Right renal pelvis (tissue), 4 donors: ENCODE measurements around the gene EML6. TPM values are rescaled to one million over a fixed set of nuclear protein-coding genes. Genes with fewer than 3 reads are reported as not detected.

Experiments
- DNase-seq, 4 donors: peaks; one replicate each; pipeline ENCODE4 v3.0.0-alpha.2; 2013; ENCODE audit warnings: low read depth in 4 of 4, low spot score in 3 of 4, missing footprints in 1 of 4
- polyA plus RNA-seq, 4 donors: library from polyadenylated mRNA; unstranded; fragments of 120-200 nt; gene quantifications; one replicate each; pipeline ENCODE4 v1.2.1, GENCODE V29; 2013; ENCODE audit not compliant: insufficient read length in 4 of 4

EML6 gene
- polyA plus RNA-seq, 4 donors = 10.7 to 16.4 (median 12.1) TPM

GRCh38 chr2:54902763-54903162 is 179.3 kb downstream of the EML6 start:
- no peak for DNase-seq

DNA sequence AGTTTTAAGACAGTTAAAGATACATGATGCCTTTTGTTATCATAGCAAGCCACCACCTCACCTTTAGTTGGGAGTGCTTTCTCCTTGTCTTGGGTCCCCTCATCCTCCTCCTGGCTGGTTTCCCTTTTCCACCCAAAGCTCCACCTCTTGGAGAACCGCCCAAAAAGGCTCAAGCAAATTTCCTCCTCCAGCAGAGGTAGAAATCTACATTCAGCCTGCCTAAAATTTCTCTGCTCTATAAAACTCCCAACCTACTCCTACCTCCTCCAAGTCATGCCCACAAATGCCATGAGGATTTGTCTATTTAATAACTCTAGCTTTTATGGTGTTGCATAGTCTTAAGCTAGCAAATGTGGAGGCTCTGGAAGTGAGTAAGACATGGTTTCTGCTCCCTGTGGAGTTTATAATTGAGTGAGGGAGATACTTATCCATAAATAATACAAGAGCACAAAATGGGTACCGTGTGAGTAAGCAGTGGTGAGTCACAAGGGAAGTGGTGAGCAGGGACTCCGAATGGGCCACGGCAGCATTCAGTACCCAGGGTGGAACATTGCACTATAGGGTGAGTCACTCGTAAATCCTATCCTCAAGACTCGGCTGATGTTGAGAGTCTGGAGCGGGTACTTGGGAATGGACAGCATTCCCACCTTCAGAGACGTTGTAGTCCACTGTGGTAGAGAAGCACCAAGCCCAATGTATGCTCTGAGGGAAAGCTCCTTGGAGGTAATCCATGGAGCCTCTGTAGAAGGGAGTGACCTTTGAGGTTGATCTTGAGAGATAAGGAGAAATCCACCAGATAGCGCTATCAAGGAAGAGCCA is 180.5 kb downstream of the EML6 start:
- no peak for DNase-seq

- DNase-seq = no peak
Observed at GRCh38 chr2:54904836-54905235, 181.4 kb downstream of the EML6 start.

- DNase-seq = no peak
Observed at GRCh38 chr2:54906716-54907115, 183.3 kb downstream of the EML6 start.

DNA sequence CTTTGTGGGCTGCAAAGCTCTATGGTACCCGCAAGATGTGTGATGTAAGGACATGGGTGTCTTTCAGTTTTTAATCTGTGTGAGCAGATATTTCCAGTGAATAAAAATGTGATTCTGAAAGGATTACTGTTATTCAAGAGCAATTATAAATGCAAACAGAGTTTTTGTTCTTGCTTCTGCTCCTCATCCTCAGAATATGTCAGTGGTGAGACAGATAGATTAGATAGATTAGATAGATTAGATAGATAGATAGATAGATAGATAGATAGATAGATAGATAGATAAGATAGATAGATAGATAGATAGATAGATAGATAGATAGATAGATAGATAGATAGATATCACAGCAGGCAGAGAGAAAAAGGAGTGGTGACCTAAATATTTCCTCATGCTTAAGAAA is 184.2 kb downstream of the EML6 start:
- DNase-seq = no peak

- no peak for DNase-seq
Observed at GRCh38 chr2:54908591-54908990, 185.1 kb downstream of the EML6 start.

GRCh38 chr2:54909001-54909400 is 185.5 kb downstream of the EML6 start:
- no peak for DNase-seq

GRCh38 chr2:54912305-54912704 is 188.8 kb downstream of the EML6 start:
- no peak for DNase-seq

DNA sequence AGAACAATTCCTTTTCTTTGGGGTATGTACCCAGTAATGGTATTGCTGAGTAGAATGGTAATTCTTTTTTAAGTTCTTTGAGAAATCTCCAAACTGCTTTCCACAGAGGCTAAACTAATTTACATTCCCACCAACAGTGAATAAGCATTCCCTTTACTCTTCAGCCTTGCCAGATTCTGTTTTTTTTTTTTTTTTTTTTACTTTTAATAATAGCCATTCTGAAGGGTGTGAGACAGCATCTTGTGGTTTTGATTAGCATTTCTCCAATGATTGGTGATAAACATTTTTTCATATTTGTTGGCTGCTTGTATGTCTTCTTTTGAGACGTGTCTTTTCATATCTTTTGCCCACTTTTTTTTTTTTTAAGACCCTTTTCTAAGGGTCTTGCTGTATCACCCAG is 189.4 kb downstream of the EML6 start:
- DNase-seq = no peak

DNA sequence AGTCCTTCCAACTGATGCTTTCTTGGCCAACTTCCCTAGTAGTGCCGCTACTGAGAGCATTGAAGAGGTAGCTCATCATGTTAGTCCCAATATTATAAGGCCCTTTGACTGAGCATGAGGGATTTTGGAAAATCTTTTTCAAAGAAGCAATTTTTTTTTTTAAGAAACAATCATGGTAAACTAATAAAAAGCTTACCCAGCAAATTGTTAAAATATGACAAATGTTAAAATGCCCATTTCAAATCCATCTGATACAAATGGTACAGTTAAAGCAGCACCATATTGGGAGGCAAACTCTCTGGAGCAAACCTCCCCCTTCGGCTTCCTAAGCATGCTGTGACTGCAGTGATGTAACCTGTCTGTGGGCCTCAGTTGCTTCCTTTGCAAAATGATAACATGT is 191.2 kb downstream of the EML6 start:
- no peak for DNase-seq

- DNase-seq = no peak
Observed at GRCh38 chr2:54915101-54915500, 191.6 kb downstream of the EML6 start.

- DNase-seq = no peak
Observed at GRCh38 chr2:54916637-54917036, 193.2 kb downstream of the EML6 start.

GRCh38 chr2:54918647-54919280 is 195.3 kb downstream of the EML6 start:
- DNase-seq = no peak

GRCh38 chr2:54920660-54921059 is 197.2 kb downstream of the EML6 start:
- no peak for DNase-seq

DNA sequence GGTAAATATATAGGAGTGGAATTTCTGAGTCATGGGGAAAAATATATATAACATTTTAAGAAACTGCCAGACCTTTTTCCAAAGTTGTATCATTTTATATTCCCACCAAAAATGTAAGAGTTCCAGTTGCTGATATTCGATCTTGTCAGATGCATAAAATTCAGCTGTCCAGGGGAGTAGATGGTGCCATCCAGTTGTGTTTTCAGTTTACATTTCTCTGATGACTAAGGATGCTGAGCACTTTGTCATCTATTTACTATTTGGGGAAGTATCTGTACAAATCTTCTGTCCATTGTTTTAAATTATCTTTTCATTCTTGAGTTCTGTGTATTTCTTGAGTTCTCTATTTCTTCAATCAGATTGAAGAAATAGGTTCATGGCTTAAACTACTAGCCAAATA is 200.7 kb downstream of the EML6 start:
- no peak for DNase-seq

DNA sequence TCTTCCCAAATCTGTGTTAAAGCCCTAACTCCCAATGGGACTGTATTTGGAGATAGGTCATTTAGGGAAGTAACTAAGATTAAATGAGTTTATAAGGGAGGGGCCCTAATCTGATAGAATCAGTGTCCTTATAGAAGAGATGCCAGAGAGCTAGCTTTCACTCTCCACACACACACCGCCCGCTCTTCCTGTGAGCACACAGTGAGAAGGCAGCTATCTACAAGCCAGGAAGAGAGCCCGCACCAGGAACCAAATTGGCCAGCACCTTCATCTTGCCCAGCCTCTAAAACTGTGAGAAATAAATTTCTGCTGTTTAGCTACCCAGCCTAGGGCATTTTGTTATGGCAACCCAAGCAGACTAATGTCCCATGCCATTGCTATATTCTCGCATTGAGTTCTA is 201.6 kb downstream of the EML6 start:
- no peak for DNase-seq

- DNase-seq = no peak
Observed at GRCh38 chr2:54927085-54927750, 203.8 kb downstream of the EML6 start.

DNA sequence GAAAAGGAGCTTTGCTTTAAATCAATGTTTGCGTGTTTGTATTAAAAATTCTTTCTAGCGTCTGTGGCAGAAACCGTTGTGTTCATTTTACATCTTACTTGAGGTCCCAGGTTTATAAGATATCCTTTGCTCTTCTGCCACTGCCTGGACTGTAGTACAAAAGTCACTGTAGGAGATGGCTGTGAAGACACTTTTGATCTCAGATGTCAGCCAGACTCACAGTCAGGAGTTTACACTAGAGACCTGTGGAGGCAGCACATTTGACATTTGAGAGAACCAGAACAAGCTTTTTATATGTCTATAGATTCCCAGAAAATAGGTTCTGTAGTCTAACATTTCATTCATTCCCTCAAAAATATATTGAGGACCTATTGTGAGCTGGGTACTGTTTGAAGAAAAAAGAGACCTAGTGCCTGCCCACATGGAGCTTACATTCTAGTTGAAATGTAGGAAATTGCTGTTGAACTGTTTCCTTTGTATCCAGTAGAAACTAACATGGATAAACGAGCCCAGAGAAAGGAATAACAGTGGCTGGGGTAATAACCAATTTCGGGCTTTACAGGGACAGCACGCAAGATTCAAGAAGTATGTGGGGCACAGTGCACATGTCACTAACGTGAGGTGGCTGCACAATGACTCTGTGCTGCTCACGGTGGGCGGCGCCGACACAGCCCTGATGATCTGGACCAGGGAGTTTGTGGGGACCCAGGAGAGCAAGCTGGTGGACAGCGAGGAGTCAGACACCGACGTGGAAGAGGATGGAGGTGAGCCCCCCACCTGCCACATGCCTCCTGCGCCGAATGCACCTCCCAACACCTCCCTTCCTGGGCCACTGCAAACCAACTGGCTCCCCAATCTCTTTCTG is 204.5 kb downstream of the EML6 start:
- no peak for DNase-seq

DNA sequence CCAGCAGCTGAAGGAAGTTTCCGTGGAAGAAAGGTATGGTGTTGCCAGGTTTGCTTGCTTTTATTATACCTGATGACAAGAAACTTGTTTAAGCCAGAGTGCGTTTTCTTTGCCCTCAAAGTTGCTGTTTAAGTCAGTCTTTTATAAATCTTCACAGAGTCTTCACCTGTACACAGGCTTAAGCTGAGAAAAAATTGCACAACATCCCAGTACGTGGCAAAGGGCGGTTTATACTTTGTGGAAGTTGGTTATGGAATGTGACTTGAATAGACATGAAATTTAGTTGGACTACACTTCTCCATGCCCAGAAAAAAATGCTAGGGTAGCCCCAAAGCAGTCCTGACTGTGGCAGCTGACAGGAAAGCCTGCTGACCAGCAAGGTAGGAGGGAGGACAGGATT is 205.3 kb downstream of the EML6 start:
- DNase-seq = no peak

- DNase-seq = no peak
Observed at GRCh38 chr2:54931473-54931872, 208.0 kb downstream of the EML6 start.

DNA sequence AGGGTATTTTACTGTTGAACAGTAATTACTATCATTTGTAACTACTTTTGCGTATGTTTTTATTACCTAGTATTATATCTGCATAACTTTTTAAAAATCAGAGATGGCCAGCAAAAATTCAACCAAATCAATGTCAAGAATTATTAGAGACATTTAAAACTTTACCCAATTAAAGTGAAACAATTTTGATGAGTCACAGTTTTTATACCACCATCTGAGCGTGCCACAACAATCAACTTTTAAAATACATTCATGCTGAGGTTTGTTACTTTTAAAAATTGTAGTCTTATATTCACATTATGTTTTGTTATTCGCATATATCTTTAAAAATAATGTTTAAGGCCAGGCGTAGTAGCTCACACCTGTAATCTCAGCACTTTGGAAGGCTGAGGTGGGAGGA is 211.9 kb downstream of the EML6 start:
- no peak for DNase-seq
